ENCODE measurements around the gene TMC3. TPM values are rescaled to one million over a fixed set of nuclear protein-coding genes. Genes with fewer than 3 reads are reported as not detected.

TMC3 gene
- total RNA-seq, 1 donor from 2014 or later, result not detected

GRCh38 chr15:81289910-81290309, 84.1 kb downstream of the TMC3 start:
- H3K9me3 ChIP-seq (replicated peaks), result no peaks in the 10 kb centered on the region
- H3K27me3 ChIP-seq (ENCODE audit: low read depth), result peaks cover 7% of the 10 kb centered on the region
- H3K4me3 ChIP-seq, result no peak overlapping the region
- peaks cover 6% of the 10 kb centered on the region for H3K36me3 ChIP-seq
- H3K27ac ChIP-seq (replicated peaks), result no peak overlapping the region
- no peak for DNase-seq
- H3K4me1 ChIP-seq, result peaks cover 14% of the 10 kb centered on the region
- TF ChIP-seq, protein P1, sequence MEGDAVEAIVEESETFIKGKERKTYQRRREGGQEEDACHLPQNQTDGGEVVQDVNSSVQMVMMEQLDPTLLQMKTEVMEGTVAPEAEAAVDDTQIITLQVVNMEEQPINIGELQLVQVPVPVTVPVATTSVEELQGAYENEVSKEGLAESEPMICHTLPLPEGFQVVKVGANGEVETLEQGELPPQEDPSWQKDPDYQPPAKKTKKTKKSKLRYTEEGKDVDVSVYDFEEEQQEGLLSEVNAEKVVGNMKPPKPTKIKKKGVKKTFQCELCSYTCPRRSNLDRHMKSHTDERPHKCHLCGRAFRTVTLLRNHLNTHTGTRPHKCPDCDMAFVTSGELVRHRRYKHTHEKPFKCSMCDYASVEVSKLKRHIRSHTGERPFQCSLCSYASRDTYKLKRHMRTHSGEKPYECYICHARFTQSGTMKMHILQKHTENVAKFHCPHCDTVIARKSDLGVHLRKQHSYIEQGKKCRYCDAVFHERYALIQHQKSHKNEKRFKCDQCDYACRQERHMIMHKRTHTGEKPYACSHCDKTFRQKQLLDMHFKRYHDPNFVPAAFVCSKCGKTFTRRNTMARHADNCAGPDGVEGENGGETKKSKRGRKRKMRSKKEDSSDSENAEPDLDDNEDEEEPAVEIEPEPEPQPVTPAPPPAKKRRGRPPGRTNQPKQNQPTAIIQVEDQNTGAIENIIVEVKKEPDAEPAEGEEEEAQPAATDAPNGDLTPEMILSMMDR (IDR thresholded peaks at IDR 0.05; ENCODE audit: borderline replicate concordance), result no peak
- intact Hi-C loops (cut with micrococcal nuclease), result no loop called here

DNA sequence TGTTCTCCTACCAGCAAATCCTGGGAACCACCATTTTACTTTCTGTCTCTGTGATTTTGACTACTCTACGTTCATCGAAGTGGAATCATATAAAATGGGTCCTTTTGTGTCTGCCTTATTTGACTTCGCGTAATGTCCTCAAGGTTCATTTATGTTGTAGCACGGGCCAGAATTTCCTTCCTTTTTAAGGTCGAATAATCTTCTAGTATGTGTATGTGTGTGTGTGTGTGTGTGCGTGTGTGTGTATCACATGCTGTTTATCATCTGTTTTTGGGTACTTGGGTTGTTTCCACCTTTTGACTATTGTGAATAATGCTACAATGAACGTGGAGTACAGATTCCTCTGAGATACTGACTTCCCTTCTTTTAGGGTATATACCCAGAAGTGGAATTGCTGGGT, 85.4 kb downstream of the TMC3 start:
- no peak for DNase-seq
- Histone ChIP-seq H3K36me3 (peaks cover 6% of the 10 kb centered on the region), H3K27ac (replicated peaks) (no peak overlapping the region), H3K4me1 (peaks cover 8% of the 10 kb centered on the region), H3K4me3 (no peak overlapping the region), H3K9me3 (replicated peaks) (no peaks in the 10 kb centered on the region), H3K27me3 (ENCODE audit: low read depth) (peaks cover 7% of the 10 kb centered on the region)
- intact Hi-C loops (cut with micrococcal nuclease), result no loop called here
- TF ChIP-seq, protein P1 (IDR thresholded peaks at IDR 0.05; ENCODE audit: borderline replicate concordance), result no peak

GRCh38 chr15:81288040-81288439, 86.0 kb downstream of the TMC3 start:
- intact Hi-C loops (cut with micrococcal nuclease), result no loop called here
- Histone ChIP-seq H3K9me3 (replicated peaks) (no peaks in the 10 kb centered on the region), H3K27ac (replicated peaks) (no peak overlapping the region), H3K4me3 (no peak overlapping the region), H3K4me1 (peaks cover 7% of the 10 kb centered on the region), H3K27me3 (ENCODE audit: low read depth) (peaks cover 7% of the 10 kb centered on the region), H3K36me3 (peaks cover 6% of the 10 kb centered on the region)
- no peak for DNase-seq
- TF ChIP-seq, protein P1 (IDR thresholded peaks at IDR 0.05; ENCODE audit: borderline replicate concordance), result no peak

DNA sequence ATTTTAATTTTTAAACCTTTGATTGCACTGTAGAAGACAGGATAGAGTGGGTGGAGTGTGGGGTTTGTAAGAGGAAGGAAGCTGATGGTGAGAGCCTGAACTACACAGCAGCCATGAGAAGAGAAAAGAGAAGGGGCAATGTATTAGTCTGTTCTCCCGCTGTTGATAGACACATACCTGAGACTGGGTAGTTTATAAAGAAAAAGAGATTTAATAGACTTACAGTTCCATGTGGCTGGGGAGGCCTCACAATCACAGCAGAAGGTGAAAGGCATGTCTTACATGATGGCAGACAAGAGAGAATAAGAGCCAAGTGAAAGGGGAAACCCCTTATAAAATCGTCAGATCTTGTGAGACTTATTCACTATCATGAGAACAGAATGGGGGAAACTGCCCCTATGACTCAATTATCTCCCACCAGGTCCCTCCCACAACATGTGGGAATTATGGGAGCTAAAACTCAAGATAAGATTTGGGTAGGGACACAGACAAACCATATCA, 87.3 kb downstream of the TMC3 start:
- no peak overlapping the region for H3K4me3 ChIP-seq
- peaks cover 7% of the 10 kb centered on the region for H3K4me1 ChIP-seq
- intact Hi-C loops (cut with micrococcal nuclease), result no loop called here
- H3K27ac ChIP-seq (replicated peaks), result no peak overlapping the region
- no peaks in the 10 kb centered on the region for H3K9me3 ChIP-seq (replicated peaks)
- no peak for DNase-seq
- TF ChIP-seq, protein P1 (IDR thresholded peaks at IDR 0.05; ENCODE audit: borderline replicate concordance), result no peak
- H3K27me3 ChIP-seq (ENCODE audit: low read depth), result no peaks in the 10 kb centered on the region
- H3K36me3 ChIP-seq, result peaks cover 6% of the 10 kb centered on the region

DNA sequence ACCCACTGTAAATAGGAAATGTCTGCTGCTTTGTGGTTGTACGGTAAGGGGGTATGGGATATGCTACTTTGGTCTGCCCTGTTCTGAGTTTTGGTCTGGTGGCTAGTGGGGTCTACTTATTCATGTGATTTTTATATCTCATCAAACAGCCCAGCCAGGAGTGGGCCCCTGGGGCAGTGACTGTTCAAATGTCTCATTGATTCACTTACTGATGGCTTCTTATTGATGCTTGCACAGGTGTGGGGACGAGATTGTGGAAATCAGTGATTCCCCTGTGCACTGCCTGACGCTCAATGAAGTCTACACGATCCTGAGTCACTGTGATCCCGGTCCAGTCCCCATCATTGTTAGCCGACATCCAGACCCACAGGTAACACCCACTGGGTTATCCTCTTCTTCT, 88.6 kb downstream of the TMC3 start:
- Histone ChIP-seq H3K4me1 (peaks cover 7% of the 10 kb centered on the region), H3K4me3 (no peak overlapping the region), H3K27ac (replicated peaks) (no peak overlapping the region), H3K9me3 (replicated peaks) (no peaks in the 10 kb centered on the region), H3K27me3 (ENCODE audit: low read depth) (no peaks in the 10 kb centered on the region), H3K36me3 (no peaks in the 10 kb centered on the region)
- intact Hi-C loops (cut with micrococcal nuclease), result no loop called here
- DNase-seq, result no peak
- TF ChIP-seq, protein P1 (IDR thresholded peaks at IDR 0.05; ENCODE audit: borderline replicate concordance), result no peak
